NB4 (cell line): Measurements from ENCODE around the gene UBAC2.
A peak's percentile ranks its signal among the peaks of the same experiment; 100 is the strongest.

ENCODE experiments used
- DNase-seq: peaks from one replicate; pipeline ENCODE4 v3.0.0; 2010; ENCODE audit warnings: low read depth
- H3K4me3 ChIP-seq: one replicate; pipeline ENCODE4 v1.5.1; 2011; ENCODE audit warnings: mild to moderate bottlenecking, low read depth, low read length, moderate library complexity
- MYC ChIP-seq: IDR thresholded peaks from 2 replicates; pipeline ENCODE4 v1.6.1; 2011; ENCODE audit warnings: low read depth, low read length
- POLR2A ChIP-seq: IDR thresholded peaks from 2 replicates; pipeline ENCODE4 v1.6.1; 2011; ENCODE audit warnings: mild to moderate bottlenecking; ENCODE audit not compliant: insufficient read length; ENCODE audit errors: extremely low read depth
- TF ChIP-seq, protein P1 (sequence below): IDR thresholded peaks from one replicate; pipeline ENCODE4 v1.5.1; 2012; ENCODE audit warnings: low read depth, low read length
- TF ChIP-seq, protein P2 (sequence below): IDR thresholded peaks from 2 replicates; pipeline ENCODE4 v1.6.1; 2011; ENCODE audit warnings: low read depth, low read length

UBAC2 gene

DNA sequence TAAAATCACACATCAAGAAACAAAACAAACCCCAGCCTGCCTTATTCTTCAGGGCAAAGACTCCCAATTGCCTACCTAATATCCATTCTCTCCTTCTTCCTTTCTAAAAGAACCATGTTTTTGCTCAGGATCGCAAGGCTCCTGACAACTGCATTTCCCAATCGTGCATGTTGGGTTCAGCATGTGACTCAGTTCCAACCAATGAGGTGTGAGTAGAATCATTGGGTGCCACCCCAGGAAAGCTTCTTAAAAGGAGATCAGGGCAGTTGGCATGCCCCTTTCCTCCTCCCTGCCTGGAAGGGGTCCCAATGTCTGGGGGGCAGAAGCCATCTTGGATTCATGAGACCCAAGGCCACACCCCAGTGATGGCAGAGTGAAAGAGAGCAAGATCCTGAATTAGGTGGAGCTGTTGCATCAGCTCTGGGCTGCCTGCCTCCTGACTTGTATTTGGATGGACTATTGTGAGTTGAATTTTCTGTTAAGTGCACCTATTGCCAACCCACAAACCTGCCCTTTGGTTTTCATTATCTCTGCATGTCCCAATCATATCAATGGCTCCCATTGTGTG is 26.0 kb upstream of the UBAC2 start:
- peak; percentile 23 for DNase-seq
- TF ChIP-seq, protein P1, sequence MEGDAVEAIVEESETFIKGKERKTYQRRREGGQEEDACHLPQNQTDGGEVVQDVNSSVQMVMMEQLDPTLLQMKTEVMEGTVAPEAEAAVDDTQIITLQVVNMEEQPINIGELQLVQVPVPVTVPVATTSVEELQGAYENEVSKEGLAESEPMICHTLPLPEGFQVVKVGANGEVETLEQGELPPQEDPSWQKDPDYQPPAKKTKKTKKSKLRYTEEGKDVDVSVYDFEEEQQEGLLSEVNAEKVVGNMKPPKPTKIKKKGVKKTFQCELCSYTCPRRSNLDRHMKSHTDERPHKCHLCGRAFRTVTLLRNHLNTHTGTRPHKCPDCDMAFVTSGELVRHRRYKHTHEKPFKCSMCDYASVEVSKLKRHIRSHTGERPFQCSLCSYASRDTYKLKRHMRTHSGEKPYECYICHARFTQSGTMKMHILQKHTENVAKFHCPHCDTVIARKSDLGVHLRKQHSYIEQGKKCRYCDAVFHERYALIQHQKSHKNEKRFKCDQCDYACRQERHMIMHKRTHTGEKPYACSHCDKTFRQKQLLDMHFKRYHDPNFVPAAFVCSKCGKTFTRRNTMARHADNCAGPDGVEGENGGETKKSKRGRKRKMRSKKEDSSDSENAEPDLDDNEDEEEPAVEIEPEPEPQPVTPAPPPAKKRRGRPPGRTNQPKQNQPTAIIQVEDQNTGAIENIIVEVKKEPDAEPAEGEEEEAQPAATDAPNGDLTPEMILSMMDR: no peak
- TF ChIP-seq, protein P2, sequence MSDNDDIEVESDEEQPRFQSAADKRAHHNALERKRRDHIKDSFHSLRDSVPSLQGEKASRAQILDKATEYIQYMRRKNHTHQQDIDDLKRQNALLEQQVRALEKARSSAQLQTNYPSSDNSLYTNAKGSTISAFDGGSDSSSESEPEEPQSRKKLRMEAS: no peak
- TF ChIP-seq MYC: no peak
- TF ChIP-seq POLR2A: no peak
- no peak overlapping the region for H3K4me3 ChIP-seq

GRCh38 chr13:99176309-99177276 is 24.1 kb upstream of the UBAC2 start:
- no peak overlapping the region for H3K4me3 ChIP-seq
- DNase-seq: peak; percentile 76
- TF ChIP-seq, protein P1: peak; percentile 93
- TF ChIP-seq POLR2A (no peak), MYC (peak; percentile 16; the same call in 1 of the 2 replicates)
- TF ChIP-seq, protein P2: peak; percentile 33; the same call in 1 of the 2 replicates

DNA sequence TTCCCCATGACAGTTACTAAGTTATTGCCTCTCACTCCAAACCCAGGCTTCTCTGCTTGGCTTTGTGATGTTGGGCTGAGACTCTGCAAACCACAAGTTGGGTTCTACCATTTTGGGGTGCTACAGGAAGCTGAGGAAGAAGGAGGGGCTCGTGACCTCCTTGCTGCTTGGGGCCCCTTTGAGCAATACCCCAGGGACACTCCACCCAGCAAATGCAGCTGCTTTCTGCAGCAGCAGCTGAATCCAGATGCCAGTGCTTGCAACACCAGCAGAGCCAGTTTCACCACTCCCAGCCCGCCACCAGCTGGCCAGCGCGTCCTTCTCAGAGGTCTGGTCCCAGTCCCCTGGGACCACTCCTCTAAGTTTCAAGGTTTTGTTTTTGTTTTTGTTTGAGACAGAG is 22.0 kb upstream of the UBAC2 start:
- DNase-seq: peak; percentile 97
- no peak overlapping the region for H3K4me3 ChIP-seq
- TF ChIP-seq, protein P1: peak; percentile 7
- TF ChIP-seq, protein P2: peak; percentile 67
- TF ChIP-seq MYC (peak; percentile 72), POLR2A (no peak)

- H3K4me3 ChIP-seq: no peak overlapping the region
- no peak for DNase-seq
- TF ChIP-seq MYC (no peak), POLR2A (no peak)
- TF ChIP-seq, protein P1: no peak
- TF ChIP-seq, protein P2: no peak
Measured at GRCh38 chr13:99179460-99179859, 21.2 kb upstream of the UBAC2 start.

GRCh38 chr13:99182439-99182838 is 18.2 kb upstream of the UBAC2 start:
- H3K4me3 ChIP-seq: no peak overlapping the region
- TF ChIP-seq, protein P1: no peak
- no peak for TF ChIP-seq MYC
- no peak for TF ChIP-seq POLR2A
- peak; percentile 18 for DNase-seq
